SU-DHL-6 (cell line): ENCODE results near the gene CCDC7.

Experiments
- H2AFZ ChIP-seq: fragments of 200-600 bp; sonication (generic); 2 replicates; pipeline ENCODE4 v1.6.1; 2014; ENCODE audit warnings: low read depth, mild to moderate bottlenecking, moderate library complexity, mixed read lengths, antibody characterized with exemption, low read length; ENCODE audit not compliant: severe bottlenecking
- H3F3A ChIP-seq: fragments of 200-600 bp; shearing (Covaris generic); 2 replicates; pipeline ENCODE4 v1.6.0; 2016; ENCODE audit warnings: antibody characterized with exemption, mild to moderate bottlenecking; ENCODE audit not compliant: insufficient read depth
- H3K27ac ChIP-seq: fragments of 200-600 bp; sonication (generic); 2 replicates; pipeline ENCODE4 v1.5.1; 2016; ENCODE audit warnings: low read depth, mild to moderate bottlenecking, low read length, moderate library complexity, mixed read lengths
- H3K27me3 ChIP-seq: fragments of 200-600 bp; sonication (generic), shearing (Covaris generic); 2 replicates; pipeline ENCODE4 v1.6.0; 2014; ENCODE audit warnings: mild to moderate bottlenecking, low read length
- H3K36me3 ChIP-seq: fragments of 200-600 bp; sonication (generic); 2 replicates; pipeline ENCODE4 v1.6.1; 2014; ENCODE audit warnings: mild to moderate bottlenecking, low read length, mixed read lengths
- H3K4me2 ChIP-seq: fragments of 300-600, 200-600 bp; shearing (Covaris generic), sonication (generic); 2 replicates; pipeline ENCODE4 v1.6.0; 2014; ENCODE audit warnings: low read length, low read depth, mild to moderate bottlenecking; ENCODE audit not compliant: poor library complexity, severe bottlenecking
- H3K4me3 ChIP-seq: fragments of 200-600 bp; sonication (generic); 2 replicates; pipeline ENCODE4 v1.5.1; 2014; ENCODE audit warnings: antibody characterized with exemption, low read length, mild to moderate bottlenecking, mixed read lengths; ENCODE audit not compliant: insufficient read depth, poor library complexity, severe bottlenecking
- H3K79me2 ChIP-seq: fragments of 200-600 bp; sonication (generic); 2 replicates; pipeline ENCODE4 v1.6.1; 2014; ENCODE audit warnings: mild to moderate bottlenecking, low read length, moderate library complexity; ENCODE audit not compliant: insufficient read depth
- H3K9ac ChIP-seq: fragments of 200-600 bp; sonication (generic); 2 replicates; pipeline ENCODE4 v1.7.0; 2014; ENCODE audit warnings: mild to moderate bottlenecking, low read length
- H3K9me2 ChIP-seq: fragments of 200-600 bp; sonication (generic); replicated peaks from 2 replicates; pipeline ENCODE4 v1.6.1; 2014; ENCODE audit warnings: low read length; ENCODE audit not compliant: insufficient read depth
- H3K9me3 ChIP-seq: fragments of 200-600 bp; sonication (generic); 2 replicates; pipeline ENCODE4 v1.6.1; 2014; ENCODE audit warnings: low read length, mixed read lengths; ENCODE audit not compliant: insufficient read depth
- H4K20me1 ChIP-seq: fragments of 200-600 bp; sonication (generic); 2 replicates; pipeline ENCODE4 v1.6.1; 2014; ENCODE audit warnings: low read depth, mild to moderate bottlenecking, antibody characterized with exemption, low read length, moderate library complexity, mixed read lengths
- CTCF ChIP-seq: fragments of 200-600 bp; sonication (generic); IDR thresholded peaks from one replicate; pipeline ENCODE4 v1.5.1; 2017; ENCODE audit warnings: antibody characterized with exemption, mild to moderate bottlenecking, low read length, moderate library complexity; ENCODE audit not compliant: insufficient read depth, poor library complexity, severe bottlenecking
- EZH2phosphoT487 ChIP-seq: fragments of 200-600 bp; sonication (generic), shearing (Covaris generic); conservative IDR thresholded peaks from 2 replicates; pipeline ENCODE4 v1.6.1; 2018; ENCODE audit warnings: mild to moderate bottlenecking, antibody characterized with exemption, low read length, moderate library complexity, mixed read lengths

Gene CCDC7

DNA sequence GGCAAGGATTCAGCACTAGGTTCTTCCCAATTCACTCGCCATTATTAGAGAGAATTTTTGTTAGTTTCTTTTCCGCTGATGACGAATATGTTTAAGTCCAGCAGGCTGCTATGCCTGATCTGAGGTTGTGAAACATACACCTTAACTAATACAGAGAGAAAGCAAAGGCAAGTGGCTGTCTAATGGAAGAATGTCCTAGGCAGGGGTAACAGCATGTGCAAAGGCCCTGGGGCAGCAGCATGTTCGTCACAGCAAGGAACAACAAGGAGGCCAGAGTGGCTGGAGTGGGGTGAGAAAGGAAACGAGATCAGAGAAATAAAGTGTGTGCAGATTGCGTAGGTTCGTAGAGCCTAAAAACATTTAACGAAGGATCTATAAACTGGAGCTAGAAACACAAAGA is 35.4 kb upstream of the CCDC7 start:
- TF ChIP-seq CTCF (no peak), EZH2phosphoT487 (no peak)

GRCh38 chr10:32411797-32412498 is 34.0 kb upstream of the CCDC7 start:
- no peaks in the 10 kb centered on the region for H3K9me3 ChIP-seq
- H3K4me2 ChIP-seq: no peak overlapping the region
- no peak overlapping the region for H2AFZ ChIP-seq
- no peaks in the 10 kb centered on the region for H3F3A ChIP-seq
- no peaks in the 10 kb centered on the region for H4K20me1 ChIP-seq
- no peak overlapping the region for H3K27ac ChIP-seq
- H3K9me2 ChIP-seq: no peaks in the 10 kb centered on the region; the same call in 1 of the 2 replicates
- no peaks in the 10 kb centered on the region for H3K36me3 ChIP-seq
- no peak overlapping the region for H3K4me3 ChIP-seq
- H3K9ac ChIP-seq: no peak overlapping the region
- H3K79me2 ChIP-seq: no peaks in the 10 kb centered on the region
- TF ChIP-seq CTCF (no peak), EZH2phosphoT487 (no peak)
- H3K27me3 ChIP-seq: no peaks in the 10 kb centered on the region

More for the DNA sequence above, 35.4 kb upstream of the CCDC7 start:
- Histone ChIP-seq H3K9me2 (no peaks in the 10 kb centered on the region; the same call in 1 of the 2 replicates), H3K4me2 (no peak overlapping the region), H3K9me3 (no peaks in the 10 kb centered on the region), H3K27me3 (no peaks in the 10 kb centered on the region), H3K4me3 (no peak overlapping the region), H2AFZ (no peak overlapping the region), H3K36me3 (no peaks in the 10 kb centered on the region), H3K79me2 (no peaks in the 10 kb centered on the region), H4K20me1 (no peaks in the 10 kb centered on the region), H3K9ac (no peak overlapping the region), H3F3A (no peaks in the 10 kb centered on the region), H3K27ac (no peak overlapping the region)

DNA sequence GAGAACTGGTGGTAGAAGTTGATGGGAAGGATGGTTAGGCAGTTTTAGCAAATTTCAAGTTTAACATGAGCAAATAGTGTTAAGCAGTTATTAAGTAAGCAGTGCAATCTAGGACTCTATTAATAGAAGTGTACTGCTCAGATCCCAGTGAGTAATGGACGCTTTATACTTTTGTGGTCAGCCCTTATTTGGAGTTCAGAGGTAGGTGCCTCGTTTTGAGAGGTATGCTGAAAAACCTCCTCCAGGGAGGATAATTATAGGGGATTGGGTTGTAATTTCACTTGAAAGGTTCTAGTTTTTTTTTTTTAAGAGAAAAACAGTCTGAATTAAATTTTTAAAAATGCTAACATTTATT is 33.5 kb upstream of the CCDC7 start:
- Histone ChIP-seq H3K9ac (no peak overlapping the region), H3K9me2 (no peaks in the 10 kb centered on the region; the same call in 1 of the 2 replicates), H3K27me3 (no peaks in the 10 kb centered on the region), H4K20me1 (no peaks in the 10 kb centered on the region), H3K4me2 (no peak overlapping the region), H3K9me3 (no peaks in the 10 kb centered on the region), H2AFZ (no peak overlapping the region), H3F3A (no peaks in the 10 kb centered on the region), H3K36me3 (no peaks in the 10 kb centered on the region), H3K79me2 (no peaks in the 10 kb centered on the region), H3K4me3 (no peak overlapping the region), H3K27ac (no peak overlapping the region)
- TF ChIP-seq CTCF: no peak
- no peak for TF ChIP-seq EZH2phosphoT487
